ENCODE results near the gene FGF11. TPM values are rescaled to one million over a fixed set of nuclear protein-coding genes. Genes with fewer than 3 reads are reported as not detected.

The FGF11 gene
- polyA plus RNA-seq, 3 donors: 0.28 to 4.6 (median 0.86) TPM

GRCh38 chr17:7442142-7442541 lies 2.8 kb downstream of the FGF11 start:
- H3K27ac ChIP-seq (ENCODE audit: low read depth, low read length): no peak overlapping the region
- 89 to 100% (median 98%) methylated on average over 2 of the region's 2 CpGs for WGBS, 3 donors

GRCh38 chr17:7443499-7444485 lies 4.5 kb downstream of the FGF11 start:
- no peak overlapping the region for H3K27ac ChIP-seq (ENCODE audit: low read depth, low read length)
- WGBS, 3 donors: 79 to 83% (median 80%) methylated on average over 7 of the region's 7 CpGs

DNA sequence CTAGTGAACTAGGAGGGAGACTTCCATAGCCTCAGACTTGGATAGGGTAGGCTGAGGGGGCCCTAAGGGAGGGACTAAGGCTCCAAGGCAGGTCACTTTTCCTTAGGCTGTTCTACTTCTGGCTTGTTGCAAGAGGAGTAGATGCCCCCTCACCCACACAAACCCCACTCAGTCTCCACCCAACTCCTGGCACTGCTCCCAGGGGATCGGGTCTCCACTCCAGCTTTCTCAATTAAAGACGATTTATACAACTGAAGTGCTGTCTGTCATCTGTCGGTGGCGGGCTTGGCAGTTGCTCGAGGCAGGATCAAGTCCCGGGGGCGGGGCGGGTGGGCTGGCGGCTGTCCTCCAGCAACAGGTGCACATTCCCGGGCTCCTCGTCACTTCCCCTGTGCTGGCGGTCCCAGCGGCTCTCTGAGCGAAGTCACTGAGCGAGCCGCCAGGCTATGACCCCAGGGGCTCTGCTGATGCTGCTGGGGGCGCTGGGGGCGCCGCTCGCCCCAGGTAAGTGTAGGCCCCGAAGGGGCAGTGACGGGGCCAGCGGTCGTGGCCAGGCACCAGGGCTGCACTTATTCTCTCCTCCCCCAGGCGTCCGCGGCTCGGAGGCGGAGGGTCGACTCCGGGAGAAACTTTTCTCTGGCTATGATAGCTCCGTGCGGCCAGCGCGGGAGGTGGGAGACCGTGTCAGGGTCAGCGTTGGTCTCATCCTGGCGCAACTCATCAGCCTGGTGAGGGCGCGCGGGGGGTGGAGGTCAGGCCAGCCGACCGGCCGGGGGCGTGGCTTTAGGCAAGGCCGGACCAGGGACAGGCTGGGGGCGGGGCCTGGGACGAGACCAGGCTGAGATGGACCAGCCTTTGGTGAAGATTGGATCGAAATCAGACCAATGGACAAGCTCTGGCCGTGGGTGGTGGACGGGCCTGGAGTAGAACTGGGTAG lies 5.6 kb downstream of the FGF11 start, which contains the start of gene CHRNB1:
Gene CHRNB1 (plus strand): TSS at position 380 of the 937 bp plus-strand sequence. CDS start 67 bp downstream, at position 447.
- H3K27ac ChIP-seq (ENCODE audit: low read depth, low read length): no peak within 1 kb of the TSS
- 4 to 7% (median 6%) methylated on average over 50 to 51 of the region's 51 CpGs for WGBS, 3 donors

GRCh38 chr17:7445619-7445968 lies 6.3 kb downstream of the FGF11 start:
- H3K27ac ChIP-seq (ENCODE audit: low read depth, low read length): no peak overlapping the region
- 1 to 9% (median 2%) methylated on average over 16 of the region's 16 CpGs for WGBS, 3 donors

GRCh38 chr17:7448461-7448860 lies 9.1 kb downstream of the FGF11 start:
- WGBS, 3 donors: 85 to 96% (median 90%) methylated on average over 6 to 7 of the region's 7 CpGs
- no peak overlapping the region for H3K27ac ChIP-seq (ENCODE audit: low read depth, low read length)

GRCh38 chr17:7459961-7460545 lies 20.7 kb downstream of the FGF11 start:
- H3K27ac ChIP-seq (ENCODE audit: low read depth, low read length): no peak overlapping the region
- WGBS, 3 donors: 67 to 75% (median 75%) methylated on average over 3 of the region's 3 CpGs

DNA sequence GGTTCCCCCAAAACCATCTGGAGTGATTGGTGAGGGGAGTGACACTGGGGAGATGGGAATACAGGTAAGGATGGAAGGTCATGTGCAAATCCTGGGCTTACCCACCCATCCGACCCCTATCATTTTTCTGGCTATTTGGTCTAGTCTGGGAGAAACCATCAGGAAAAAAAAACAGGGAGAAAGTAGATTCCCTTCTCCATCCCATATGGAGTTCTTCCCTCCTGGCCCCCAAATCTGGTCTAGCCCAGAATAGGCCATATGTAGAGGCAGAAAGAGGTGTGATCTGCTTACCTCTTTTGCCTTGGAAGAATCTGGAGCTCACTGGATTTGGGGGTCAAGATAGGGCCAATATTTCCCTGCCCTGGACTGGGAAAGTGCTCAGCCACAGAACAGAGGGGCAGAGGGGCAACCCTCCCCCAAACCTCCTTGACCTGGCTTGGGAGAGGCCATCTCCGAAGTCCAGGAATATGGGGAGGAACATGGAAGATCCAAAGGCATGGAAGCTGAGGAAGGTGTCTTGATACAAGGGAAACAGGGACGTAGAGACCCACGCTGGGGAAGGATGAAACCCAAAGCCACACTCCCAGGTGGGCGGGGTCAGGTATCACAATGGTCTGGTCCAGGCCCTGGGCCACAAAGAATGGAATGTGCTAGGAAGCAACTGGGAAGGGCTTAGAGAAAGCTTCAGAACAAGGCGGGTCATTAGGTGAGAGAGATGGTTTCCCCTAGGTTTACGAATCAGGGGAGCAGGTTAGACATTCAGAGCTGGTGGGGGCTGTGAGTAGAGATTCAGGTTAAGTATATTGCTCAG lies 21.7 kb downstream of the FGF11 start:
- WGBS, 3 donors: 94 to 98% (median 96%) methylated on average over 7 of the region's 7 CpGs
- H3K27ac ChIP-seq (ENCODE audit: low read depth, low read length): no peak overlapping the region

GRCh38 chr17:7462474-7463371 lies 23.4 kb downstream of the FGF11 start:
- WGBS, 3 donors: 90 to 92% (median 90%) methylated on average over 38 to 44 of the region's 44 CpGs
- H3K27ac ChIP-seq (ENCODE audit: low read depth, low read length): no peak overlapping the region

DNA sequence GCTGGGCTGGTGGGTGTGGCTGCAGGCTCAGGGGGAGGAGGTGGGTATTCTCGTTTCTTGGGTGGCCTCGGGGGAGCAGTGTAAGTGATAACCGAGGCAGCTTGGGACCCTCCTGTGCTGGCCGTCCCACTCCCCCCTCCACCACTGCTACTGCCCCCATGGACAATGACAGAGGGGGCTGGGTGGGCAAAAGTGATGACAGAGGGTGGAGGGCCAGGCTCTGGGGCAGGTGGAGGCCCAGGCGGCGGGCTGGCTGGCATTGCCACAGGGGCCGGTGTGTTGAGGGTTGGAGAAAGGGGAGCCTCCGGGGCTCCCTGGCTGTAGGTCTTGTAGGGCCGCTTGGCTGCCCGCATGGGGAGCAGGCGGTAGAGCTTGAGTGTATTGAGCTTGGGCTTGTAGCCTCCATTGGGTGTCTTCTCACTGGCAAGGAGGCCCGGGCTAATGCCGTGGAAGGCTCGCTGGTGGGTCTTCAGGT lies 24.1 kb downstream of the FGF11 start:
- H3K27ac ChIP-seq (ENCODE audit: low read depth, low read length): no peak overlapping the region
- WGBS, 3 donors: 86 to 90% (median 86%) methylated on average over 14 of the region's 14 CpGs

DNA sequence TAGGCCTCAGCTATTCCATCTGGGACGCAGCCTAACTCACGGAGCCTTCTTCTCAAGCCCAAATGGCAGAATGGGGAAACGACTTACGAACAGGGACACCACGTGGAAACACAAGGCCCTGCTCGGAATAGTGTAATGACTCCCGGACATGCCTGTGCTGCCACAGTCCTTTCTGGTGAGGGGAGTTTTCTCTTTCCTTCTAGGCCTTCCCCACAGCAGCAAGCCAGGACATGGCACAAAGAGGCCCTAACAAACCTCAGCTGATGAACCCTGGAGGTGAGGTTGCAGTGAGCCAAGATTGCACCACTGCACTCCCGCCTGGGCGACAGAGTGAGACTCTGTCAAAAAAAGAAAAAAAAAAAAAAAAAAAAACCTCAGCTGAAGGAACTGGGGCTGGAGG lies 24.8 kb downstream of the FGF11 start:
- WGBS, 3 donors: 90 to 92% (median 91%) methylated on average over 9 of the region's 9 CpGs
- H3K27ac ChIP-seq (ENCODE audit: low read depth, low read length): no peak overlapping the region

DNA sequence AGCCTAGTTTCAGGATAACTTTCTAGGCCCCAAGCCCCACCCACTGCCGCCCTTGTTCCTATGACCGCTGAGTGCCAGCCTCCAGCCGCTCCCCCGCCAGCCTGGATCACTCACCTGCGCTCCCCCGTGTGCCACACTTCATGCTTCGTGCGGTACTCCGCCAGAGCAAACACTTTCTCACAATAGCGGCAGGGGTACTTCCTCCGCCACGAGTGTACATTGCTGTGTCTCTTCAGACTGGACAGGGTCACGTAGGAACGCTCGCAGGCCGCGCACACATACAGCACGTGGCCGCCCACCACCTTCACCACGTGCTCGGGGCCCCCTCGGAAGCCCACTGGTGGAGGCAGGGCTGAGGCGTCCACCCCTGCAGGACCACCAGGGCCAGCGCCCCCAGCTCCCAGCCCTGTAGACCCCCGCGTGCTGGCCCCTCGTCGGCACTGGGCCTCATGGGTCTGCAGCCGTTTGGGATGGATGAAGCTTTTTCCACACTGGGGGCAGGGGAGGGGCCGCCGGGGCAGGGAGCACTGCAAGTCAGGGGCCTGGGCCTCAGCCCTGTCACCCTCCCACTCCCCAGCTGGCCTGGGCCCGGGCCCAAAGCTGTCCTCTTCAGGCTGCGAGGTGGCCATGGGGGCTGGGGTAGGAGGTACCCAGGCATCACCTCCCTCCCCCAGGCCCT lies 26.4 kb downstream of the FGF11 start:
- 89 to 93% (median 89%) methylated on average over 32 to 33 of the region's 33 CpGs for WGBS, 3 donors

DNA sequence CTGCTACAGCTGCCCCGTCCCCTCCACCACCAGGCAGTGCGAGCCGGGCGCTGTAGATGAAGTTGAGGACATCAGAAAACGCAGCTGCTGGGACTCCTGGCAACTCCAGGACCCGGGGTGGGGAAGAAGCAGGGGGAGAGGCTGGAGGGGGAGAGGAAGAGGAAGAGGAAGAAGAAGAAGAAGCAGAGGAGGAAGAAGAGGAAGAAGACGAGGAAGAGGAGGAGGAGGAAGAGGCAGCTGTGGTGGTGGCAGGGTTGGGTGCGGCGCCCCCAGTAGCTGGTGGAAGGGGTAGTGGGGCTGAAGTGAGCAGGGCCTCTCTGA lies 27.0 kb downstream of the FGF11 start:
- H3K27ac ChIP-seq (ENCODE audit: low read depth, low read length): no peak overlapping the region
- WGBS, 3 donors: 71 to 87% (median 72%) methylated on average over 9 of the region's 9 CpGs

More for the DNA sequence above, 26.4 kb downstream of the FGF11 start:
- H3K27ac ChIP-seq (ENCODE audit: low read depth, low read length): no peak overlapping the region

DNA sequence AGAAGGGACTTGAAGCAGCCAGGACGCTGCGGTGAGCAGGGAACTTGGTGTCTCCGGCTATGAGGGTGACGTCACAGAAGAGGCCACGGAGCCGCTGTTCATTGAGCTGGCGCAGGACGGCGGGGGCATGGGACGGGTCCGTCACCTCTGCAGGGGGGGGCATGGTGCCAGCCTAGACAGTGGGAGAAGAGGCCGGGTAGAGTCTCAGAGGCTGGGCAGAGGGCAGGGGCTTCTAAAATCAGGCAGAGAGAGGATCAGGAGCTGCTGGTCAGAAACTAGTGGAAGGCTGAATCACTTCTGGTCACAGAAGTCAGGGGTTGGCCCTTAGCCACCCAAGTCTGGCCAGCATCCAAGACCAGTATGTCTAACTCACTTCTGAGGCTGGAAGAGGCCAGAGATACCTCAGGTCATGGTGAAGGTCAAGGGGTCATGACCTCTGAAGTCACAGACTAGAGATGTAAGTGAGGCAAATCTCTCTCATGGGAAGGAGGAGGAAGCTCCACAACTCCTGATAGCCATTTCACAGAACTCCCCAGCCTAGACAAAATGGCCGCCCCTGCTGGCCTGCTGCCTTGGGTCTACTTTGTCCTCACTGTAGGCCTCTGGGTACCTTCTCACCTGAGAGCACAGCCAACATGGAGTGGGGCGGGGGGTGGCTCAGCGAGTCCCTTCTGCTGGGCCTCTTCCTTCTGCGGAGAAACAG lies 27.5 kb downstream of the FGF11 start:
- H3K27ac ChIP-seq (ENCODE audit: low read depth, low read length): no peak overlapping the region
- WGBS, 3 donors: 48 to 84% (median 56%) methylated on average over 16 of the region's 16 CpGs

DNA sequence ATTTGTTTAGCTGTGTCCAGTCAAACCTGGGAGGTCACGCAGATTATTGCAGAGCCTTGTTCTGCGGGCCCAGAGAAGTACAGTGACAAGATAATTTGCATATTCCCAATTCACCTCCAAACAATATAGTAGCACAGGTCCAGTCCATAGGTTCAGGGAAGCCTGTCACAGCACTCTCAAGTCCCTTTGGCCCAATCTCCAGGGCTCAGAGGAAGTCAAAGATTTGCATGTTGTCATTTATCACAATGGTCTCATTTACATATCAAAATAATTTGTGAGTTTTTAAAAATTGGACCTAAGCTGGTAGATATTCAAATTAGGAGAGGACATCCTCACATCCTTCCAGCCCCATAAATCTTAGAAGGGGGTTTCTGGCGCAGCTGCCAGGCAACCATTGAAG lies 28.2 kb downstream of the FGF11 start:
- H3K27ac ChIP-seq (ENCODE audit: low read depth, low read length): no peak overlapping the region
- WGBS, 3 donors: 80 to 91% (median 90%) methylated on average over 3 of the region's 3 CpGs

DNA sequence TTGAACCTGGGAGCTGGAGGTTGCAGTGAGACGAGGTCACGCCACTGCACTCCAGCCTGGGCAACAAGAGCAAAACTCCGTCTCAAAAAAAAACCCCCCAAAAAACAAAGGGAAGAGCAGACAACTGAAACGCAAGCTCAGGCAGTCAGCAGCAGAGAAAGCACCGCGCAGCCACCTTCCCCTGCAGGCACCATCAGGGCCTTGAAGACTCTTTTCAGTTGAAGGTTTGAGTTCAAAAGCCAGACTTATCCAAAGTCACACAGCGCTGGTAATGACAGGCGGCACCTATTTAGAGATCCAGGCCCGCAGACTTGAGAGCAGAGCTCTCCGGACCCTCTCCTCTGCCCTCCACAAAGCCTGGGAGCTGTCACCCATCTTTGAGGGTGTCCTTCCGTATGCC lies 29.0 kb downstream of the FGF11 start:
- 92 to 94% (median 94%) methylated on average over 11 of the region's 11 CpGs for WGBS, 3 donors

More for the DNA sequence above, 29.0 kb downstream of the FGF11 start:
- H3K27ac ChIP-seq (ENCODE audit: low read depth, low read length): no peak overlapping the region
